ENCODE results near the gene FICD.

The FICD gene

GRCh38 chr12:108502922-108503321 lies 12.2 kb upstream of the FICD start:
- no peak for DNase-seq (ENCODE audit: low read depth in 2 of 2)

GRCh38 chr12:108505129-108505528 lies 9.9 kb upstream of the FICD start:
- no peak for DNase-seq (ENCODE audit: low read depth in 2 of 2)

GRCh38 chr12:108507971-108508642 lies 7.0 kb upstream of the FICD start:
- no peak for DNase-seq (ENCODE audit: low read depth in 2 of 2)

- DNase-seq (ENCODE audit: low read depth in 2 of 2): no peak
These were observed 5.3 kb upstream of the FICD start for GRCh38 chr12:108509806-108510205.

- DNase-seq (ENCODE audit: low read depth in 2 of 2): no peak
These were observed 4.2 kb upstream of the FICD start for GRCh38 chr12:108510836-108511235.

- DNase-seq (ENCODE audit: low read depth in 2 of 2): peak; percentile 28 to 33
These were observed 3.2 kb upstream of the FICD start for GRCh38 chr12:108511633-108512540.

- no peak for DNase-seq (ENCODE audit: low read depth in 2 of 2)
These were observed 557 bp upstream of the FICD start for GRCh38 chr12:108514468-108514972.

GRCh38 chr12:108515916-108516315 lies 839 bp downstream of the FICD start:
- no peak for DNase-seq (ENCODE audit: low read depth in 2 of 2)

- DNase-seq (ENCODE audit: low read depth in 2 of 2): no peak
These were observed 1.6 kb downstream of the FICD start for GRCh38 chr12:108516511-108517275.

- no peak for DNase-seq (ENCODE audit: low read depth in 2 of 2)
These were observed 2.4 kb downstream of the FICD start for GRCh38 chr12:108517288-108518100.

GRCh38 chr12:108518101-108518715 lies 3.1 kb downstream of the FICD start:
- no peak for DNase-seq (ENCODE audit: low read depth in 2 of 2)

GRCh38 chr12:108518716-108519496 lies 3.8 kb downstream of the FICD start:
- no peak for DNase-seq (ENCODE audit: low read depth in 2 of 2)

GRCh38 chr12:108519558-108519957 lies 4.5 kb downstream of the FICD start:
- no peak for DNase-seq (ENCODE audit: low read depth in 2 of 2)

GRCh38 chr12:108523365-108523764 lies 8.3 kb downstream of the FICD start:
- no peak for DNase-seq (ENCODE audit: low read depth in 2 of 2)

- DNase-seq (ENCODE audit: low read depth in 2 of 2): no peak
These were observed 10.6 kb downstream of the FICD start for GRCh38 chr12:108525681-108526080.

GRCh38 chr12:108526482-108527165 lies 11.5 kb downstream of the FICD start:
- DNase-seq (ENCODE audit: low read depth in 2 of 2): no peak

- no peak for DNase-seq (ENCODE audit: low read depth in 2 of 2)
These were observed 12.1 kb downstream of the FICD start for GRCh38 chr12:108527166-108527496.

- no peak for DNase-seq (ENCODE audit: low read depth in 2 of 2)
These were observed 15.1 kb downstream of the FICD start for GRCh38 chr12:108530161-108530560.
